Measurements from ENCODE around the gene ATG9A. TPM values are rescaled to one million over a fixed set of nuclear protein-coding genes. Genes with fewer than 3 reads are reported as not detected.

Gene ATG9A
- total RNA-seq, 1 donor from 2014 or later, result 135 TPM

DNA sequence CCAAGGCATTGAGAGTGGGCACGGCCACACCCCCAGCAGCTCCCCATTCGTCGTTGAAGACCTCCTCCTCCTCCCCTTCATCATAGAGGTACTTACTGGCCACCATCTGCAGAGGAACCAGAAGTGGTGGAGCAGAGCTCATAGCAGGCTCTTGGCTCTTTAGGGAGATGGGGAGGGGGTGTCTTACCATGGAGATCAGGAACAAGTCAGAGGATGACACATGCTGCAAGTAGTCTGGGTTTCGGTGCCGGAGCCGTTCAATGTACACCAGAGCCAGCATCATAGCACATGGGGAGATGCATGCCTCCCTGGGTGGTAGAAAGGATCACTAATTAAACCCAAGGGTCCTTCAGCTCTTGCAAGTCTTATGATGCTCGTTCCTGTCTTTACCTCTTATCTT lies 54.6 kb downstream of the ATG9A start:
- no peak for DNase-seq (ENCODE audit: low spot score in 2 of 2)
- H3K4me1 ChIP-seq, result peaks cover 4 to 32% of the 10 kb centered on the region in 2 donors
- H3K27me3 ChIP-seq, result no peaks in the 10 kb centered on the region
- H3K36me3 ChIP-seq, result peaks cover 26 to 35% of the 10 kb centered on the region in 2 donors
- TF ChIP-seq, protein P1, sequence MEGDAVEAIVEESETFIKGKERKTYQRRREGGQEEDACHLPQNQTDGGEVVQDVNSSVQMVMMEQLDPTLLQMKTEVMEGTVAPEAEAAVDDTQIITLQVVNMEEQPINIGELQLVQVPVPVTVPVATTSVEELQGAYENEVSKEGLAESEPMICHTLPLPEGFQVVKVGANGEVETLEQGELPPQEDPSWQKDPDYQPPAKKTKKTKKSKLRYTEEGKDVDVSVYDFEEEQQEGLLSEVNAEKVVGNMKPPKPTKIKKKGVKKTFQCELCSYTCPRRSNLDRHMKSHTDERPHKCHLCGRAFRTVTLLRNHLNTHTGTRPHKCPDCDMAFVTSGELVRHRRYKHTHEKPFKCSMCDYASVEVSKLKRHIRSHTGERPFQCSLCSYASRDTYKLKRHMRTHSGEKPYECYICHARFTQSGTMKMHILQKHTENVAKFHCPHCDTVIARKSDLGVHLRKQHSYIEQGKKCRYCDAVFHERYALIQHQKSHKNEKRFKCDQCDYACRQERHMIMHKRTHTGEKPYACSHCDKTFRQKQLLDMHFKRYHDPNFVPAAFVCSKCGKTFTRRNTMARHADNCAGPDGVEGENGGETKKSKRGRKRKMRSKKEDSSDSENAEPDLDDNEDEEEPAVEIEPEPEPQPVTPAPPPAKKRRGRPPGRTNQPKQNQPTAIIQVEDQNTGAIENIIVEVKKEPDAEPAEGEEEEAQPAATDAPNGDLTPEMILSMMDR (IDR thresholded peaks at IDR 0.05), result no peak
- intact Hi-C loops (cut with DNase I), result loop anchor here (5.0 kb wide), 1 partner anchor 212 kb away; the partner anchor contains the start of gene DNPEP
- no peak overlapping the region for H3K4me3 ChIP-seq
- no peak overlapping the region for H3K27ac ChIP-seq
- no peaks in the 10 kb centered on the region for H3K9me3 ChIP-seq

DNA sequence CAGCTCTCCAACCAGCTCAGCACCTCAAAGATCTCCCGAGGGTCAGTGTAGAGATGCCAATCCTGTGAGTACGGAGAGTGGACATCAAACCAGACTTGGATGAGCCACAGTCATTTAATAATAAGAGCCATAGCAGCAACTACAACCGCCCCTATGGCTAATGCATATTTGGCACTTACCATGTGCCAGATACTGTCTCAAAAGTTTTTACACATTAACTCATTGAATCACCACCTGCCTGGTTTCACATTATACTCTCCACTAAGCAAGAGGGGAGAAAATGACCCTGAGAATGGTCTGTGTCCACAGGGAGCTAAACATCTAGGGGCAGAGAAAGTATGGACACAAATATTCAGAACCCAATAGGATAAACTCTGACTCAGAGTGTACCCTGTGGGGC lies 55.3 kb downstream of the ATG9A start:
- no peaks in the 10 kb centered on the region for H3K9me3 ChIP-seq
- TF ChIP-seq, protein P1 (IDR thresholded peaks at IDR 0.05), result no peak
- intact Hi-C loops (cut with DNase I), result no loop called here
- H3K4me3 ChIP-seq, result no peak overlapping the region
- H3K27me3 ChIP-seq, result no peaks in the 10 kb centered on the region
- peaks cover 23 to 32% of the 10 kb centered on the region in 2 donors for H3K36me3 ChIP-seq
- no peak for DNase-seq (ENCODE audit: low spot score in 2 of 2)
- H3K4me1 ChIP-seq, result peaks cover 4 to 26% of the 10 kb centered on the region in 2 donors
- no peak overlapping the region for H3K27ac ChIP-seq

DNA sequence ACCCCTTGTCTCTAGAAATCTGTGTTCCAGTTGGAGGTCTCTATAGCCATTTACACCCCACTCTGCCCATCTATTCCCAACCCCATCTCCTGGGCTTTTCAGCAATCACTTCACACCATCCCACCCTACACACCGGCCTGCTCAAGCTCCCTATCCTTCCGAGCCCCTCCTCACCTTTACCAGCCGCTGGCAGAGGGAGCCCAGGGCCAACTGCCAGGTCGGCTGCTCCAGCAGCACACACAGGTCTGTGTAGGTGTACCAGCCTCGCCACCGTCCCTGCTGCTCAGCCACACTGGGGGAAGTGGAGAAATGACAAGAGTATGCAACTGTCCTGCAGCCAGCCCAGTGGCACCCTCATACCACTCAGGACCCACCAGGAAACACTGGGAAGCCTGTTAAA lies 56.3 kb downstream of the ATG9A start:
- intact Hi-C loops (cut with DNase I), result no loop called here

DNA sequence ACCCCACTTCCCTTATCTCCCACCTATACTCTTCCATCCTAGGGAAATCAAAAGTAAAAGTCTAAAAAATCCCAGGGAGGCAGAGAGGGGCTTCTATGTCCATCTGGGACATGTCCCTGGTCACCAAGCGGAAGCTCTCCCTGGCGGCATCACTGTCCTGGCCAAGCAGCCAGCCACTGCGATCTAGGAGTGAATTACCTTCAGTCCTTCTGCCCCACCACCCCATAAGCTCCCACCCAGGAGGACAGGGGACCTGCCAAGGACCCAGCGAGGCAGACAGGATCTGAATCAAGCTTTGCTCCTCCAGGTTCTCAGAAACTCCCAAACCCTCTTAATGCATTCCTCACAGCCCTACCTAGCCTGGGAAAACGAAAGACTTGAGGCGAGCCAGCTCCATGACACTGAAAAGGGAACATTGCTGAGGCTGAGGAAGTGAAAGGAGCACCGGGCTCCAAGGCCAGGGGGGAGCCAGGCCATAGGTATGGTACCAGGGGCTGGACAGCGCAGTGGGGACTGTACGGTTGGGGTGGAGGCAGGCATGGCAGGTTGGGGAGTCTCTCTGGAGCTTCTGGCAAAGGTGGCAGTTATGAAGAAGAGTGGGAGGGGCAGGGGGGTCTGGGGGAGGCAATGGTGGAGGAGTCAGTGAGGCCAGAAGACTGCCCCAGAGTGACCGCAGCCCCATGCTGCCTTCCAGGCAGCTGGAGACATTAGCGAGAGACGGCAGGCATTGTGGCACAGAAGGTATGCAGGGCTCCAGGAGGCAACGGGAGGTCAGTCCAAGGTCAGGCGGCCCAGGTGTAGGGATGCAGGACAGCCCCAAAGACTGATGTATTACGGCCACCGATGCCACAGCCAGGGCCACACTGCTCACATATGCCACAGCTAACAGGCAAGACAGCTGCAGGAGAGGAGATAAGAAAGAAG lies 56.9 kb downstream of the ATG9A start:
- H3K36me3 ChIP-seq, result peaks cover 23 to 32% of the 10 kb centered on the region in 2 donors
- no peaks in the 10 kb centered on the region for H3K27me3 ChIP-seq
- H3K4me3 ChIP-seq, result no peak overlapping the region
- no peaks in the 10 kb centered on the region for H3K9me3 ChIP-seq
- H3K27ac ChIP-seq, result peak overlapping the region; percentile 58 to 69
- no peak for DNase-seq (ENCODE audit: low spot score in 2 of 2)
- TF ChIP-seq, protein P1 (IDR thresholded peaks at IDR 0.05), result no peak
- intact Hi-C loops (cut with DNase I), result no loop called here
- H3K4me1 ChIP-seq, result peaks cover 0 to 20% of the 10 kb centered on the region in 2 donors

More for the DNA sequence above, 56.3 kb downstream of the ATG9A start:
- no peak overlapping the region for H3K4me3 ChIP-seq
- H3K36me3 ChIP-seq, result peaks cover 23 to 32% of the 10 kb centered on the region in 2 donors
- H3K4me1 ChIP-seq, result peaks cover 0 to 20% of the 10 kb centered on the region in 2 donors
- H3K27me3 ChIP-seq, result no peaks in the 10 kb centered on the region
- no peak overlapping the region for H3K27ac ChIP-seq
- DNase-seq (ENCODE audit: low spot score in 2 of 2), result no peak
- H3K9me3 ChIP-seq, result no peaks in the 10 kb centered on the region
- TF ChIP-seq, protein P1 (IDR thresholded peaks at IDR 0.05), result no peak

DNA sequence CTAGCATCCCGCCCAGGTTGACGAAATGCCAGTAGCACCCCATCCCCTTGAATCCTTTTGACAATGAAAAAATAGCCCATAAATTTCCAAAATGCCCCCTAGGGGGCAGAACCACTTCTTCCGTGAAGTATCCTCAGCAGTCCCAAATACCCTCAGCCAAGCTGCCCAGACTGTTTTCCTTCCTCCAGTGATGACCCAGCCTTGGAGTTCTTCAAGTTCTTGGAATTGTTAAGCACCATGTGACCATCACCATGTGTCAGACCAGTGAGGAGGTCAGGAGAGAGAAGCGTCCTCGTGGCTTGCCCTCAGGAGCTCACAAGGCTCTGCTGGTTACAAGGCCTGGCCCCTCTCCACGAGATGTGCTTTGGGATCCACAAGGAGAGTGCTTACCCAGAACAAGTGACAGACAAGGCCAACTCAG lies 58.2 kb downstream of the ATG9A start:
- TF ChIP-seq, protein P1 (IDR thresholded peaks at IDR 0.05), result peak; percentile 48 to 66 (median 62)
- Histone ChIP-seq H3K27me3 (no peaks in the 10 kb centered on the region), H3K9me3 (no peaks in the 10 kb centered on the region), H3K4me3 (no peak overlapping the region), H3K36me3 (peaks cover 23 to 32% of the 10 kb centered on the region in 2 donors), H3K27ac (peak overlapping the region; percentile 58 to 69), H3K4me1 (peaks cover 0 to 20% of the 10 kb centered on the region in 2 donors)
- intact Hi-C loops (cut with DNase I), result loop anchor here (1.0 kb wide), 1 partner anchor 127 kb away; no protein-coding TSS in a partner anchor
- DNase-seq (ENCODE audit: low spot score in 2 of 2), result peak in 1 of 2 donors; percentile 81
